ENCODE data around the gene NOL11. TPM values are rescaled to one million over a fixed set of nuclear protein-coding genes. Genes with fewer than 3 reads are reported as not detected.
A peak's percentile ranks its signal among the peaks of the same experiment; 100 is the strongest.

Gene NOL11
- total and polyA plus RNA-seq, 2 donors (not counting 3 experiments of a cell fraction or from before 2014, with no cell fraction given), result 17.7 to 52.6 TPM

DNA sequence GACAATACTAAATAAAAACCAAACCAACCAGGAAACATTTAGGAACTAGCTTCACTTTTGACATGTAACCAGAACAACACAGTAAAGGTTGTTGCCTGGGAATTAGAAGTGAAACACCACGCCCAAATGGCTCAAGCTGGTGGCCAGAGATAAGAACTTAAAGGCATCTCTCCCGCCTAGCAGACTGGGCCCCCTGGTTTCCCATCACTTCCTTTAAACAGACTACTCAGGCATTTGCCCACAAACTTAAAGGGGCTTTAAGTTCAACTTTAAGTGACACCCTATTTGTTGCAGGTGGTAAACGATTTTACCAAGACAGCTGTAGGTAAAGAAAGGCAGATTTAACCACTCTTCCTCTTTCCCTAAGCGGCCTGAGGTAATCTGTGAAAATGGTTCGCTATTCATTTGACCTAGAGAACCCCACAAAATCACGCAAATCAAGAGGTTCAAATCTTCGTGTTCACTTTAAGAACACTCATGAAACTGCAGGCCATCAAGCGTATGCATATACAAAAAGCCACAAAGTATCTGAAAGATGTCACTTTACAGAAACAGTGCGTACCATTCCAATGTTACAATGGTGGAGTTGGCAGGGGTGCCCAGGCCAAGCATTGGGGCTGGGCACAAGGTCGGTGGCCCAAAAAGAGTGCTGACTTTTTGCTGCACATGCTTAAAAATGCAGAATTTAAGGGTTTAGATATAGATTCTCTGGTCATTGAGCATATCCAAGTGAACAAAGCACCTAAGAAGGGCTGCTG, 66.8 kb downstream of the NOL11 start:
- H3K4me1 ChIP-seq (ENCODE audit: control insufficient read depth, extremely low read depth, insufficient read depth, low read length), result no peaks in the 10 kb centered on the region
- dilution Hi-C loops (cut with MboI; ENCODE audit: extremely low pct_ligation_motif_present, low sequenced_read_pairs) (no loop called here), intact Hi-C loops (cut with micrococcal nuclease) (no loop called here)
- no peak for TF ChIP-seq MYC (IDR thresholded peaks at IDR 0.05; ENCODE audit: low read depth, low read length)
- no peak for TF ChIP-seq EZH2 (IDR thresholded peaks at IDR 0.05; ENCODE audit: borderline replicate concordance, low read depth, low read length, severe bottlenecking)
- TF ChIP-seq, protein P1, sequence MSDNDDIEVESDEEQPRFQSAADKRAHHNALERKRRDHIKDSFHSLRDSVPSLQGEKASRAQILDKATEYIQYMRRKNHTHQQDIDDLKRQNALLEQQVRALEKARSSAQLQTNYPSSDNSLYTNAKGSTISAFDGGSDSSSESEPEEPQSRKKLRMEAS (IDR thresholded peaks at IDR 0.05; ENCODE audit: insufficient read depth, insufficient read length), result no peak
- no peak for TF ChIP-seq POLR2AphosphoS5 (IDR thresholded peaks at IDR 0.05; ENCODE audit: insufficient read depth, low read depth, low read length)
- TF ChIP-seq JUN (IDR thresholded peaks at IDR 0.05; ENCODE audit: borderline replicate concordance, insufficient read depth, insufficient read length, low read depth), result no peak
- H3K9me1 ChIP-seq (replicated peaks; ENCODE audit: control insufficient read depth, extremely low read depth, insufficient read depth, low read length), result no peaks in the 10 kb centered on the region
- H3K27me3 ChIP-seq (ENCODE audit: control insufficient read depth in 2 of 2, insufficient read depth in 2 of 2, low read length in 2 of 2), result peaks cover 3 to 5% of the 10 kb centered on the region in 2 experiments
- no peak overlapping the region for H3K9ac ChIP-seq (replicated peaks; ENCODE audit: extremely low read depth, insufficient read depth, low read length)
- no peak overlapping the region for H3K27ac ChIP-seq (ENCODE audit: insufficient read depth, low read depth, low read length)
- BruUV-seq (replicated peaks), result no TSS peak
- no peaks in the 10 kb centered on the region for H3K9me3 ChIP-seq (replicated peaks; ENCODE audit: control insufficient read depth, insufficient read depth, low read length)
- ChIA-PET POLR2A (interaction anchor here (0.7 kb wide), 1 partner anchor 49 kb away, joined by 4 read pairs; no protein-coding TSS in a partner anchor), CTCF (interaction anchor here (1.2 to 1.3 kb wide), 3 partner anchors 12 to 39 kb away, joined by 3 to 6 read pairs (median 3); no protein-coding TSS in a partner anchor)
- DNase-seq (ENCODE audit: low read depth, low spot score), result peak; percentile 65
- H3K4me3 ChIP-seq (replicated peaks in 1 of 3; ENCODE audit: insufficient read depth in 1 of 3, low read depth in 1 of 3, low read length in 3 of 3), result no peak overlapping the region
- no peak overlapping the region for H3K4me2 ChIP-seq (ENCODE audit: insufficient read depth, low read length)
- H3K79me2 ChIP-seq (ENCODE audit: control insufficient read depth, insufficient read depth, low read length), result no peaks in the 10 kb centered on the region
- no peak for FAIRE-seq
- no peak overlapping the region for H2AFZ ChIP-seq (ENCODE audit: low read depth, low read length)
- H4K20me1 ChIP-seq (replicated peaks; ENCODE audit: control insufficient read depth, extremely low read depth, insufficient read depth, low read length), result no peaks in the 10 kb centered on the region
- H3K36me3 ChIP-seq (ENCODE audit: control insufficient read depth in 2 of 2, extremely low read depth in 1 of 2, insufficient read depth in 2 of 2, low read length in 2 of 2), result no peaks in the 10 kb centered on the region

GRCh38 chr17:67785122-67785477, 67.4 kb downstream of the NOL11 start:
- no peaks in the 10 kb centered on the region for H4K20me1 ChIP-seq (replicated peaks; ENCODE audit: control insufficient read depth, extremely low read depth, insufficient read depth, low read length)
- no TSS peak for BruUV-seq (replicated peaks)
- no peaks in the 10 kb centered on the region for H3K79me2 ChIP-seq (ENCODE audit: control insufficient read depth, insufficient read depth, low read length)
- H2AFZ ChIP-seq (ENCODE audit: low read depth, low read length), result no peak overlapping the region
- no peaks in the 10 kb centered on the region for H3K9me3 ChIP-seq (replicated peaks; ENCODE audit: control insufficient read depth, insufficient read depth, low read length)
- no peak overlapping the region for H3K27ac ChIP-seq (ENCODE audit: insufficient read depth, low read depth, low read length)
- TF ChIP-seq GATA2 (IDR thresholded peaks at IDR 0.05; ENCODE audit: insufficient read depth, insufficient read length, low read depth, low read length) (no peak), POLR2A (IDR thresholded peaks at IDR 0.05; ENCODE audit: low read depth, low read length) (no peak), POLR2AphosphoS5 (IDR thresholded peaks at IDR 0.05; ENCODE audit: insufficient read depth, low read depth, low read length) (no peak), EZH2 (IDR thresholded peaks at IDR 0.05; ENCODE audit: borderline replicate concordance, low read depth, low read length, severe bottlenecking) (no peak), FOS (IDR thresholded peaks at IDR 0.05; ENCODE audit: borderline replicate concordance, insufficient read depth, low read length) (no peak), JUN (IDR thresholded peaks at IDR 0.05; ENCODE audit: borderline replicate concordance, insufficient read depth, insufficient read length, low read depth) (no peak), MYC (IDR thresholded peaks at IDR 0.05; ENCODE audit: low read depth, low read length) (no peak)
- TF ChIP-seq, protein P1 (IDR thresholded peaks at IDR 0.05; ENCODE audit: insufficient read depth, insufficient read length), result no peak
- TF ChIP-seq, protein P2, sequence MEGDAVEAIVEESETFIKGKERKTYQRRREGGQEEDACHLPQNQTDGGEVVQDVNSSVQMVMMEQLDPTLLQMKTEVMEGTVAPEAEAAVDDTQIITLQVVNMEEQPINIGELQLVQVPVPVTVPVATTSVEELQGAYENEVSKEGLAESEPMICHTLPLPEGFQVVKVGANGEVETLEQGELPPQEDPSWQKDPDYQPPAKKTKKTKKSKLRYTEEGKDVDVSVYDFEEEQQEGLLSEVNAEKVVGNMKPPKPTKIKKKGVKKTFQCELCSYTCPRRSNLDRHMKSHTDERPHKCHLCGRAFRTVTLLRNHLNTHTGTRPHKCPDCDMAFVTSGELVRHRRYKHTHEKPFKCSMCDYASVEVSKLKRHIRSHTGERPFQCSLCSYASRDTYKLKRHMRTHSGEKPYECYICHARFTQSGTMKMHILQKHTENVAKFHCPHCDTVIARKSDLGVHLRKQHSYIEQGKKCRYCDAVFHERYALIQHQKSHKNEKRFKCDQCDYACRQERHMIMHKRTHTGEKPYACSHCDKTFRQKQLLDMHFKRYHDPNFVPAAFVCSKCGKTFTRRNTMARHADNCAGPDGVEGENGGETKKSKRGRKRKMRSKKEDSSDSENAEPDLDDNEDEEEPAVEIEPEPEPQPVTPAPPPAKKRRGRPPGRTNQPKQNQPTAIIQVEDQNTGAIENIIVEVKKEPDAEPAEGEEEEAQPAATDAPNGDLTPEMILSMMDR (IDR thresholded peaks at IDR 0.05; ENCODE audit: extremely low read depth in 1 of 2, insufficient read depth in 1 of 2, low read depth in 1 of 2, low read length in 2 of 2), result no peak
- peaks cover 3 to 5% of the 10 kb centered on the region in 2 experiments for H3K27me3 ChIP-seq (ENCODE audit: control insufficient read depth in 2 of 2, insufficient read depth in 2 of 2, low read length in 2 of 2)
- H3K4me2 ChIP-seq (ENCODE audit: insufficient read depth, low read length), result no peak overlapping the region
- H3K36me3 ChIP-seq (ENCODE audit: control insufficient read depth in 2 of 2, extremely low read depth in 1 of 2, insufficient read depth in 2 of 2, low read length in 2 of 2), result no peaks in the 10 kb centered on the region
- POLR2A ChIA-PET, result interaction anchor here (0.7 kb wide), 1 partner anchor 49 kb away, joined by 4 read pairs; no protein-coding TSS in a partner anchor
- intact Hi-C loops (cut with micrococcal nuclease) (no loop called here), dilution Hi-C loops (cut with MboI; ENCODE audit: extremely low pct_ligation_motif_present, low sequenced_read_pairs) (no loop called here)
- CTCF ChIA-PET, result interaction anchor here (1.2 kb wide), 1 partner anchor 40 kb away, joined by 3 read pairs; no protein-coding TSS in a partner anchor
- FAIRE-seq (no peak), DNase-seq (ENCODE audit: low read depth, low spot score) (no peak)
- no peak overlapping the region for H3K4me3 ChIP-seq (replicated peaks in 1 of 3; ENCODE audit: insufficient read depth in 1 of 3, low read depth in 1 of 3, low read length in 3 of 3)
- H3K4me1 ChIP-seq (ENCODE audit: control insufficient read depth, extremely low read depth, insufficient read depth, low read length), result no peaks in the 10 kb centered on the region
- H3K9ac ChIP-seq (replicated peaks; ENCODE audit: extremely low read depth, insufficient read depth, low read length), result no peak overlapping the region
- no peaks in the 10 kb centered on the region for H3K9me1 ChIP-seq (replicated peaks; ENCODE audit: control insufficient read depth, extremely low read depth, insufficient read depth, low read length)
